GM23338 (cell line): ENCODE results near the gene CASK. TPM values are rescaled to one million over a fixed set of nuclear protein-coding genes. Genes with fewer than 3 reads are reported as not detected.

ENCODE experiments used
- ATAC-seq: fragments of 200-7000 bp; cut with Tn5 transposase; 3 replicates; pipeline ENCODE4 v1.9.1; 2020
- DNase-seq: peaks from one replicate; pipeline ENCODE4 v3.0.0-alpha.2; 2015; ENCODE audit warnings: low spot score
- H2AFZ ChIP-seq: fragments of 200-600 bp; sonication (generic); 2 replicates; pipeline ENCODE4 v1.8.0; 2016; ENCODE audit warnings: antibody characterized with exemption, mild to moderate bottlenecking, moderate library complexity
- H3F3A ChIP-seq: fragments of 200-600 bp; sonication (generic); replicated peaks from 2 replicates; pipeline ENCODE4 v1.8.0; 2017; ENCODE audit warnings: antibody characterized with exemption, mixed run types, low read depth
- H3K27ac ChIP-seq: fragments of 200-600 bp; sonication (generic); 2 replicates; pipeline ENCODE4 v1.6.1; 2016; ENCODE audit warnings: low read depth
- H3K27me3 ChIP-seq: fragments of 200-600 bp; sonication (generic); 2 replicates; pipeline ENCODE4 v1.8.0; 2016; ENCODE audit warnings: mild to moderate bottlenecking, mixed run types, moderate library complexity; ENCODE audit not compliant: insufficient read depth
- H3K36me3 ChIP-seq: fragments of 200-600 bp; sonication (generic); 2 replicates; pipeline ENCODE4 v1.8.0; 2016; ENCODE audit warnings: mild to moderate bottlenecking; ENCODE audit not compliant: insufficient read depth
- H3K4me1 ChIP-seq: fragments of 200-600 bp; sonication (generic); 2 replicates; pipeline ENCODE4 v1.8.0; 2016; ENCODE audit warnings: mild to moderate bottlenecking, moderate library complexity; ENCODE audit not compliant: insufficient read depth
- H3K4me2 ChIP-seq: fragments of 200-600 bp; sonication (generic); 2 replicates; pipeline ENCODE4 v1.7.1; 2017; ENCODE audit warnings: mixed run types
- H3K4me3 ChIP-seq: fragments of 200-600 bp; sonication (generic); 2 replicates; pipeline ENCODE4 v1.6.1; 2016; ENCODE audit warnings: mixed run types
- H3K79me2 ChIP-seq: fragments of 200-600 bp; sonication (generic); replicated peaks from 2 replicates; pipeline ENCODE4 v1.8.0; 2017; ENCODE audit warnings: mild to moderate bottlenecking; ENCODE audit not compliant: insufficient read depth
- H3K9me2 ChIP-seq: fragments of 200-600 bp; sonication (generic); 2 replicates; pipeline ENCODE4 v1.8.0; 2017; ENCODE audit not compliant: insufficient read depth
- H4K20me1 ChIP-seq: fragments of 200-600 bp; sonication (generic); replicated peaks from 2 replicates; pipeline ENCODE4 v1.8.0; 2017; ENCODE audit warnings: mild to moderate bottlenecking; ENCODE audit not compliant: insufficient read depth
- H3K27ac Mint-ChIP-seq: 2 replicates; pipeline ENCODE4 v1.8.0; 2020; ENCODE audit warnings: inconsistent platforms, mild to moderate bottlenecking, moderate library complexity, mixed read lengths
- H3K27me3 Mint-ChIP-seq: 3 replicates; pipeline ENCODE4 v1.8.0; 2022; ENCODE audit warnings: low read depth, mild to moderate bottlenecking, moderate library complexity, mixed read lengths, inconsistent platforms; ENCODE audit not compliant: insufficient read depth, poor library complexity
- H3K36me3 Mint-ChIP-seq: 3 replicates; pipeline ENCODE4 v1.8.0; 2021; ENCODE audit warnings: low read depth, mild to moderate bottlenecking, inconsistent platforms, moderate library complexity, mixed read lengths
- H3K4me1 Mint-ChIP-seq: 3 replicates; pipeline ENCODE4 v1.8.0; 2020; ENCODE audit warnings: mild to moderate bottlenecking, inconsistent platforms, mixed read lengths
- H3K4me3 Mint-ChIP-seq: 3 replicates; pipeline ENCODE4 v1.8.0; 2021; ENCODE audit warnings: moderate library complexity, mild to moderate bottlenecking, inconsistent platforms, mixed read lengths
- H3K9me3 Mint-ChIP-seq: 3 replicates; pipeline ENCODE4 v1.8.0; 2020; ENCODE audit warnings: moderate library complexity, mild to moderate bottlenecking, inconsistent platforms, mixed read lengths
- CREB1 ChIP-seq: fragments of 250-450 bp; sonication (Bioruptor Pico); IDR thresholded peaks from 2 replicates; pipeline ENCODE4 v1.5.0; 2020; ENCODE audit warnings: low read depth, mild to moderate bottlenecking, moderate library complexity
- EZH2 ChIP-seq: fragments of 200-600 bp; sonication (generic); IDR thresholded peaks from one replicate; pipeline ENCODE4 v1.8.0; 2017; ENCODE audit warnings: antibody characterized with exemption, mild to moderate bottlenecking, low read depth; ENCODE audit not compliant: unreplicated experiment
- EZH2phosphoT487 ChIP-seq: fragments of 200-600 bp; sonication (generic); IDR thresholded peaks from one replicate; pipeline ENCODE4 v1.8.1; 2018; ENCODE audit warnings: antibody characterized with exemption; ENCODE audit not compliant: unreplicated experiment
- JUNB ChIP-seq: IDR thresholded peaks from one replicate; pipeline ENCODE4 v1.6.1; 2016; ENCODE audit warnings: antibody characterized with exemption; ENCODE audit not compliant: unreplicated experiment
- NANOG ChIP-seq: IDR thresholded peaks from 2 replicates; pipeline ENCODE4 v1.6.1; 2016; ENCODE audit warnings: antibody characterized with exemption, borderline replicate concordance
- POLR2AphosphoS5 ChIP-seq: IDR thresholded peaks from 2 replicates; pipeline ENCODE4 v1.6.1; 2016; ENCODE audit warnings: antibody characterized with exemption, low read depth
- STAT1 ChIP-seq: IDR thresholded peaks from one replicate; pipeline ENCODE4 v1.6.1; 2016; ENCODE audit warnings: antibody characterized with exemption; ENCODE audit not compliant: unreplicated experiment
- ZNF114 ChIP-seq: fragments of 250-450 bp; sonication (Bioruptor Pico); IDR thresholded peaks from 2 replicates; pipeline ENCODE4 v1.5.0; 2020; ENCODE audit warnings: mild to moderate bottlenecking, moderate library complexity
- ZNF331 ChIP-seq: fragments of 250-450 bp; sonication (Bioruptor Pico); IDR thresholded peaks from 2 replicates; pipeline ENCODE4 v1.5.0; 2020; ENCODE audit warnings: low read depth, mild to moderate bottlenecking, moderate library complexity
- polyA plus RNA-seq: library from polyadenylated mRNA; unstranded; fragments of >200 nt; fragmentation: Nextera tagmentation; extraction: Ambion mirVana; gene quantifications from 2 replicates; pipeline ENCODE4 v1.2.1, GENCODE V29; 2016
- total RNA-seq: library from RNA; depleted of rRNA; stranded (reverse); fragments of >200 nt; shearing (Covaris generic); gene quantifications from 2 replicates; pipeline ENCODE4 v1.2.3, GENCODE V29; 2014
- TF ChIP-seq, protein P1 (sequence below): IDR thresholded peaks from 2 replicates; pipeline ENCODE4 v1.6.1; 2016; ENCODE audit warnings: antibody characterized with exemption
- TF ChIP-seq, protein P2 (sequence below), 2 experiments: fragments of 200-600 bp in 1 of 2; sonication (generic) in 1 of 2; conservative IDR thresholded peaks; 2 replicates each; pipeline versions ENCODE4 v1.5.1 to v1.6.1; 2016 to 2017; ENCODE audit warnings: antibody characterized with exemption in 2 of 2, low read depth in 2 of 2, mild to moderate bottlenecking in 2 of 2, moderate library complexity in 1 of 2
- TF ChIP-seq, protein P3 (sequence below): IDR thresholded peaks from one replicate; pipeline ENCODE4 v1.6.1; 2018; ENCODE audit warnings: antibody characterized with exemption; ENCODE audit not compliant: unreplicated experiment

Gene CASK
- total and polyA plus RNA-seq, 2 experiments from 2014 or later, result 15.3 to 44.4 TPM

DNA sequence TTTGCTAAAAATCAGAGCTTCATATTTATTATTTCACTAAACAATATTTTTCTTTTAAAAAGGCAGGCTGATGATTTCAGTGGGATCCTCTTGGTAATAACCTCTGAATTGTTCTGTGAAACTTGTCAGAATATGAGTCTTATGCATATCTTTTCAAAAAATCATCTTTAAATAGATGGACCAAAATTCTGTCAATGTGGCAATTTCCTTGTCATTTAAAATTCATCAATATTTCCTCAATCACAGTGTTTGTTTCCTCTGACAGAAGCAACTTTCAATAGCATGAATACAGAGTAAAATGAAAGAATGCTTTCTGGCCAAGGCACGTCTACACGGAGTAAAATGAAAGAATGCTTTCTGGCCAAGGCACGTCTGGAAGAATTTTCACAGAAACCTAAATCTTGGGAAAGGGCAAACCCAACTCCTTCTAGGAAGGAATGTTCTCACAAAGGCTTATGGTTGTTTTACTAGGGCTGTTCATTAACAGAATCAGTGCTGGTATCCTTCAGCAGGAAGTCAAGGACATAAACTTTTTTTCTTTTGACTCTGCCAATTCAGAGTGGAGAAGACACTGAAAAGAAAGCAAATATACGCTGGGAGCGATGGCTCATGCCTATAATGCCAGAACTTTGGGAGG lies 333.6 kb downstream of the CASK start:
- Mint-ChIP-seq H3K27ac (no peak overlapping the region), H3K27me3 (no peaks in the 10 kb centered on the region), H3K4me3 (no peak overlapping the region), H3K9me3 (no peaks in the 10 kb centered on the region), H3K36me3 (0 out of 3 replicates have a peak, but pooled peaks cover 2% of the 10 kb centered on the region), H3K4me1 (peaks cover 17% of the 10 kb centered on the region; the same call in 2 of the 3 replicates)
- no peak for ATAC-seq
- TF ChIP-seq ZNF114 (CRISPR knock-in tag) (no peak), NANOG (no peak), EZH2 (no peak), CREB1 (no peak), POLR2AphosphoS5 (no peak), ZNF331 (CRISPR knock-in tag) (no peak), STAT1 (no peak)
- TF ChIP-seq, protein P1, sequence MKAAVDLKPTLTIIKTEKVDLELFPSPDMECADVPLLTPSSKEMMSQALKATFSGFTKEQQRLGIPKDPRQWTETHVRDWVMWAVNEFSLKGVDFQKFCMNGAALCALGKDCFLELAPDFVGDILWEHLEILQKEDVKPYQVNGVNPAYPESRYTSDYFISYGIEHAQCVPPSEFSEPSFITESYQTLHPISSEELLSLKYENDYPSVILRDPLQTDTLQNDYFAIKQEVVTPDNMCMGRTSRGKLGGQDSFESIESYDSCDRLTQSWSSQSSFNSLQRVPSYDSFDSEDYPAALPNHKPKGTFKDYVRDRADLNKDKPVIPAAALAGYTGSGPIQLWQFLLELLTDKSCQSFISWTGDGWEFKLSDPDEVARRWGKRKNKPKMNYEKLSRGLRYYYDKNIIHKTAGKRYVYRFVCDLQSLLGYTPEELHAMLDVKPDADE, result no peak
- TF ChIP-seq, protein P2, sequence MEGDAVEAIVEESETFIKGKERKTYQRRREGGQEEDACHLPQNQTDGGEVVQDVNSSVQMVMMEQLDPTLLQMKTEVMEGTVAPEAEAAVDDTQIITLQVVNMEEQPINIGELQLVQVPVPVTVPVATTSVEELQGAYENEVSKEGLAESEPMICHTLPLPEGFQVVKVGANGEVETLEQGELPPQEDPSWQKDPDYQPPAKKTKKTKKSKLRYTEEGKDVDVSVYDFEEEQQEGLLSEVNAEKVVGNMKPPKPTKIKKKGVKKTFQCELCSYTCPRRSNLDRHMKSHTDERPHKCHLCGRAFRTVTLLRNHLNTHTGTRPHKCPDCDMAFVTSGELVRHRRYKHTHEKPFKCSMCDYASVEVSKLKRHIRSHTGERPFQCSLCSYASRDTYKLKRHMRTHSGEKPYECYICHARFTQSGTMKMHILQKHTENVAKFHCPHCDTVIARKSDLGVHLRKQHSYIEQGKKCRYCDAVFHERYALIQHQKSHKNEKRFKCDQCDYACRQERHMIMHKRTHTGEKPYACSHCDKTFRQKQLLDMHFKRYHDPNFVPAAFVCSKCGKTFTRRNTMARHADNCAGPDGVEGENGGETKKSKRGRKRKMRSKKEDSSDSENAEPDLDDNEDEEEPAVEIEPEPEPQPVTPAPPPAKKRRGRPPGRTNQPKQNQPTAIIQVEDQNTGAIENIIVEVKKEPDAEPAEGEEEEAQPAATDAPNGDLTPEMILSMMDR (conservative IDR thresholded peaks at IDR 0.05; ENCODE audit: low read depth in 2 of 2), result no peak
- Histone ChIP-seq H3K79me2 (no peaks in the 10 kb centered on the region), H3K4me3 (no peak overlapping the region), H3K27me3 (no peaks in the 10 kb centered on the region), H2AFZ (no peak overlapping the region), H3F3A (no peaks in the 10 kb centered on the region), H3K9me2 (no peaks in the 10 kb centered on the region), H3K4me2 (no peak overlapping the region), H4K20me1 (no peaks in the 10 kb centered on the region), H3K4me1 (peaks cover 6% of the 10 kb centered on the region; the same call in 1 of the 2 replicates), H3K27ac (0 out of 2 replicates have a peak overlapping the region, but pooled peaks have one; percentile 32), H3K36me3 (no peaks in the 10 kb centered on the region)
- DNase-seq, result no peak

DNA sequence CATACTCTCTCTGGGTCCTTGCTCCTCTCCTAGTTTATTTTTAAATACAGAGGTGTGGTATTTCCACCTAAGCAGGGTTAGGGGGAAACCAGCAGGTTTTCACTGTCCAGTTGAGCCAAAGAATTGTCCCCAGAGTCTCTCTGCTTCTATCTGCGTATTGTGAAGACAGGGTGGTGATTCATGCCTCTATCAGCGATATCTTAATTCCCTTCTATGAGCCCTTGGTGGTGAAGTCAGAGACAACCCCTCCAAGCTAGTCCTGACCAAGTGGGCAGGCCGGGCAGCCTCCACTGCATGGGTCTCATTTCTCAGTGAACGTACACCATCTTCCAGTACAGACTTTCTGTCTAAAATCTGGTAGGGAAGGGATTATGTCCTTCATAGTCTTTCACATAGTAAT lies 335.1 kb downstream of the CASK start:
- no peaks in the 10 kb centered on the region for H3K79me2 ChIP-seq
- Mint-ChIP-seq H3K4me3 (no peak overlapping the region), H3K27me3 (no peaks in the 10 kb centered on the region), H3K4me1 (peaks cover 15% of the 10 kb centered on the region; the same call in 2 of the 3 replicates), H3K36me3 (0 out of 3 replicates have a peak, but pooled peaks cover 5% of the 10 kb centered on the region), H3K27ac (peak overlapping the region; percentile 59; the same call in 1 of the 2 replicates), H3K9me3 (no peaks in the 10 kb centered on the region)
- H3K27ac ChIP-seq, result no peak overlapping the region
- H3K36me3 ChIP-seq, result no peaks in the 10 kb centered on the region
- no peaks in the 10 kb centered on the region for H3F3A ChIP-seq
- ATAC-seq, result no peak
- no peak overlapping the region for H3K4me3 ChIP-seq
- H4K20me1 ChIP-seq, result no peaks in the 10 kb centered on the region
- H3K27me3 ChIP-seq, result no peaks in the 10 kb centered on the region
- no peak overlapping the region for H2AFZ ChIP-seq
- peaks cover 6% of the 10 kb centered on the region; the same call in 1 of the 2 replicates for H3K4me1 ChIP-seq
- 0 out of 2 replicates have a peak overlapping the region, but pooled peaks have one; percentile 65 for H3K4me2 ChIP-seq
- no peak for DNase-seq
- H3K9me2 ChIP-seq, result no peaks in the 10 kb centered on the region
- TF ChIP-seq JUNB (no peak), EZH2 (no peak), CREB1 (no peak), ZNF331 (CRISPR knock-in tag) (no peak), NANOG (no peak), EZH2phosphoT487 (no peak), POLR2AphosphoS5 (no peak), STAT1 (no peak)
- TF ChIP-seq, protein P1, result no peak
- TF ChIP-seq, protein P2 (conservative IDR thresholded peaks at IDR 0.05; ENCODE audit: low read depth in 2 of 2), result no peak
- TF ChIP-seq, protein P3, sequence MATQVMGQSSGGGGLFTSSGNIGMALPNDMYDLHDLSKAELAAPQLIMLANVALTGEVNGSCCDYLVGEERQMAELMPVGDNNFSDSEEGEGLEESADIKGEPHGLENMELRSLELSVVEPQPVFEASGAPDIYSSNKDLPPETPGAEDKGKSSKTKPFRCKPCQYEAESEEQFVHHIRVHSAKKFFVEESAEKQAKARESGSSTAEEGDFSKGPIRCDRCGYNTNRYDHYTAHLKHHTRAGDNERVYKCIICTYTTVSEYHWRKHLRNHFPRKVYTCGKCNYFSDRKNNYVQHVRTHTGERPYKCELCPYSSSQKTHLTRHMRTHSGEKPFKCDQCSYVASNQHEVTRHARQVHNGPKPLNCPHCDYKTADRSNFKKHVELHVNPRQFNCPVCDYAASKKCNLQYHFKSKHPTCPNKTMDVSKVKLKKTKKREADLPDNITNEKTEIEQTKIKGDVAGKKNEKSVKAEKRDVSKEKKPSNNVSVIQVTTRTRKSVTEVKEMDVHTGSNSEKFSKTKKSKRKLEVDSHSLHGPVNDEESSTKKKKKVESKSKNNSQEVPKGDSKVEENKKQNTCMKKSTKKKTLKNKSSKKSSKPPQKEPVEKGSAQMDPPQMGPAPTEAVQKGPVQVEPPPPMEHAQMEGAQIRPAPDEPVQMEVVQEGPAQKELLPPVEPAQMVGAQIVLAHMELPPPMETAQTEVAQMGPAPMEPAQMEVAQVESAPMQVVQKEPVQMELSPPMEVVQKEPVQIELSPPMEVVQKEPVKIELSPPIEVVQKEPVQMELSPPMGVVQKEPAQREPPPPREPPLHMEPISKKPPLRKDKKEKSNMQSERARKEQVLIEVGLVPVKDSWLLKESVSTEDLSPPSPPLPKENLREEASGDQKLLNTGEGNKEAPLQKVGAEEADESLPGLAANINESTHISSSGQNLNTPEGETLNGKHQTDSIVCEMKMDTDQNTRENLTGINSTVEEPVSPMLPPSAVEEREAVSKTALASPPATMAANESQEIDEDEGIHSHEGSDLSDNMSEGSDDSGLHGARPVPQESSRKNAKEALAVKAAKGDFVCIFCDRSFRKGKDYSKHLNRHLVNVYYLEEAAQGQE, result no peak
